ENCODE data around the gene WIZ.

Gene WIZ

DNA sequence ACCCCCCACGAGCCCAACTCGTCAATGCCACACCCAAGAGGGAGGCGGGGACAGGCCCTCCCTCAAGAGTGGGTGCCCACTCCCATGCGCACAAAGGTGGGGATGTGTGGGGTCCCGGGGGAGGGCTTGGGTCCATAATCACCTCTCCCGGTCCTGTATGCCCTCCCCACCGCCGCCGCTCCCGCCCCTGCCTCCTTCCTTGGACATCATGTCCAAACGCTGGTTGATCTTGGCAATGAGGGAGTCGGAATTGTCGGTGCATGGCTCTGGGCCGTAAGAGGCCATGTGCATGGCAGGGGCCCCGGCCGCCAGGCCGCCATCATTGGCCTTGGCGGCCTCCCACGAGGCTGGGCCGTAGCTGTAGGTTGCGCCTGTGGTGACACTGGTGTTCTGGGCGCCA lies 76.1 kb downstream of the WIZ start:
- DNase-seq (ENCODE audit: low spot score) = no peak

DNA sequence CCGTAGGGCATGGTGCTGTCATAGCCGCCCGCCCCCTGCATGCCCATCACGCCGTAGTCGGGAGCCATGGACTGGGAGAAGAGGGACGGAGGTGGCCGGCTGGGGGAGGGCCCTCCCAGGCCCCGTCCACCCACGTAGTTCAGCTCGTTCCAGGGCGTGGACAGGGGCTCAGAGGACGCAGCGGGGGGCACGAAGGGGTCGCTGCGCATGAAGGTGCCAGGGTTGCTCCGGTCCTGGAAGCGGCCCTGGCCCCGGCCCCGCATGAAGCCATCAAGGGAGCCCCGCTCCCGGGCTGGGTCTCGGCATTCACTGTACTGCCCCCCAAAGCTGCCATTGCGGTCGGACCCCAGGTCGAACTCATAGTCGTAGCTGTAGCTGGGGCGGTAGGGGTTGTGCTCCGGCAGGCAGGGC lies 76.9 kb downstream of the WIZ start:
- DNase-seq (ENCODE audit: low spot score) = no peak

DNA sequence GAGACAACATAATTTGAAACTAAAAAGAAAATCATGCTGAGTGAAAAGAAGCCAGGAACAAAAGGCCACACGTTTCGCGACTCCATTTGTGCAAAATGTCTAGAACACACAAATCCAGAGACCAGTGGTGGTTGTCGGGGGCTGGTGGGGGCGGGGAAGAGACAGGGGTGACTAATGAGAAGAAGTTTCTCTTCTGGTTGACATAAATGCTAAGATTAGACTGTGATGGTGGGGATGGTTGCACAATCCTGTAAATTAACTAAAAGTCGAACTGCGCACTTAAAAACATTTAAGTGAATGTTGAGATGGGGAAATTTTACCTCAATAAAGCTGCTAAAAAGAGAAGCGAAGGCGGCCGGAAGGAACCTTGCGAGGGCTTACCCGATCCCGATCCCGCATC lies 77.3 kb downstream of the WIZ start:
- DNase-seq (ENCODE audit: low spot score) = no peak

DNA sequence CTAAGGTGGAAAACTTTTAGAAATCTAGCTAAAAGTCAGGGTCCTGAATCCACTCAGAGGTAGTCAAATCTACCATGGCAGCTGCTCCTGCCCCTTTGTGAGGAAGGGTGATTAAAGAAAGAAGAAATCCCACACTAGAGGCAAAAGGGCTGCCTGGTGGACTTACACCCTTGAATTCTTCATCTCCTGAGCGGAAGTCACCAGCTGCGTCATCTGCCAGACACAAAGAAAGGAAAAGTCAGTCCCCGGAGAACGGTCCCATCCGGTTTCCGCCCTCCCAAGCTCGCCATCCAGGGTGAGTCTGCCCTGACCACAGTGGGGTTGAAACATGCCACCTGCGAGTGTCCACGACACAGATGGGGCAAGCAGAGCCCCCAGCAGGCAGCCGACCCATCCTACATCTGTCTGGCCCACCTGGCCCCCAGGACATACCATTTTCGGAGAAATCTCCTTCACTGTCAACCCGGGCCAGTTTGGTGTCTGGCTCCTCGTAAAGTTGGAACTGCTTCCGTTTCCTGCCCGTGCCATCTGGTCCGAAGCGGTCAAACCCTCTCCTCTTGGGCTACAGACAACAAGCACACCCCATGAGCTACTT lies 77.9 kb downstream of the WIZ start:
- DNase-seq (ENCODE audit: low spot score) = no peak

DNA sequence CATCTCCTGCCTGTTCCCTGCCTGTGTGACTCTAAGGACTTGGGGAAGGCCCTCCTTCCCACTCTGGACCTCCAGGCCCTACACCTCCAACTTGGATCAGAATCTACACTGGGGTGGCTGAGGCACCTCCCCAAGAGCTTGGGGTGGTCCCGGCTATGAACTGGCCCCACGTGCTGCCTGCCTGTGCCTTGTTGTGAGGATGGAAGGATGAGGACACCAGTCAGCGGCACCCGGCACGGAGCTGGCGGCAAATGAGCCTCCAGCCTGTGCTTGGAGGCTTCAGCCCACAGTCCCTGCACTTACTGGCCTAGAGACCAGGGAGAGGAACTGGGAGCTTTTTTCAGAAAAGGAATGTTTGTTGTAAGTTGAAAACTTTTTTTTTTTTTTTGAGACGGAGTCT lies 78.6 kb downstream of the WIZ start:
- no peak for DNase-seq (ENCODE audit: low spot score)

All from CD4-positive, alpha-beta T cell treated with Interleukin-2 at 100 ng/mL for 4 hours (primary cell).